ENCODE measurements around the gene AZU1.

Gene AZU1

DNA sequence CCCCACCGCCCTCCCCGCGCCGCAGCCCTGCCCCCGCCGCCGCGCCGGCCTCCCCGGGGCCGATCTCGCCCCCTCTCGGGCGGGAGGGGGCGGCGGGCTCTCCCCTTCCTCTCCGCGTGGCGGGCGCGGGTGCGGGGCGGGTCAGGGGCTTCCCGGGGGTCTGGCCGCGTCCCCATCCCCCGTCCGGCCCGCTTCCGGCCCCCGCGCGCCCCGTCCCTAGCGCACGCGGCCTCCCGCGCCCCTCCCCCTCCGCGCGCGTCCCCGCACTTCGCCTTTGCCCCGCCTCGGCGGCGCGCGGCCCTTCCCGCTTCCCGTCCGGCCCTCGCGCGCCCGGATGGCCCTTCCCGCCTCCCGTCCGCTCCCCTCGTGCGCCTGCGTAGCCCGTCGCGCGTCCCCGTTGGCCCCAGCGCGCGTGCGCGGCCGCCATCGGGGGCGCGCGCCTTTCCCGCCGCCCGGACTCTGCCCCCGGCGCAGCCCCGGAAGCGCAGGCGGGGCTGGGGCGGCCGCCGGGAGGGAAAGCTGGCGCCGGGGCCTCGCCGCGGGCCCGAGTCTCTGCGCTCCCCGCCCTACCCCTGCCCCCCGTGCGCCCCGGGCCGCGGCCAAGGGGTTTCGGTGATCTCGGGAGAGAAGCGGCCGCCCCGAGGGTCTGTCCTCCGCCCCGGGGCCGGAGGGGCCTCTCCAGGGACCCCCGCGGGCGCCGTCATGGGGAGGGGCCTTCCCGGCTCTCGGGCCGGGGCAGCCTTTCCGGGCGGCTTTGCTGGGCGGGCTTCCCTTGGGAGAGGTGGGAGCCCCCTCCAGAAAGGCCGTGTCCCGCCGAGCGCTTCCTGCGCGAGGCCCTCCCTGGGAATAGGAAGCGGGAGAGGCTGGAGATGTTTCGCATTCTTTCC is 29.9 kb upstream of the AZU1 start:
- DNase-seq (ENCODE audit: low spot score) = peak; percentile 87

DNA sequence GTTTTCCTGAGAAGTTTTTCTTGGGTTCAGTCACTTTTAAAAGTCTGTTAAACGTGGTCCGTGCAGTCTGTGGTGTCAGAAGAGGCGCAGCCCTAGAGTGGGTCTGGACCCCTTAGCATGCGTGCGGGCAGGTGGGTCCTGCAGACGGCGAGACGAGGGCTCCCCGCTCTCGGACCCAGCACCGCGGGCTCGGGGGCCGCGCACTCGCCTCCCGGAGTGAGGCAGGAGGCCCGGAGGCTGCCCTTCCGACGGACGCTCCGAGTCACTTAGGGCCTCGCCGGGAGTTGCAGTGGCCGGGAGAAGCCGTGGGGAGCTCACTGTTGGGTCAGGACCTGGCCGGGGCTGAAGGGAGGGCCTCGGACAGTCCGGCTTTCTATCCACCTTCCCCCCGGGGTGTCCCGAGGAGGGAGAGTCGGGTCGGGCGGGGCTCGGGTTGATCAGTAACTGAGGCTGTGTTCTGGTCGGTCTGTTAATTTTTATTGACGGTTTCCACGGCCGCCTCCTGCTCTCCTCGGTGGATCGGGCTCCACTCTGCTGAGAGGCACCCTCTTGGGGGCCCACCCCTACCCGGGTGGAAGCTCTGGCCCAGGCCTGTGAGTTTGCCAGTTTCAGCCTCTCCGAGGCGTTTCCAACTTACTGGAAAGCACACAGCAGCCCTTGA is 29.1 kb upstream of the AZU1 start:
- DNase-seq (ENCODE audit: low spot score) = no peak

DNA sequence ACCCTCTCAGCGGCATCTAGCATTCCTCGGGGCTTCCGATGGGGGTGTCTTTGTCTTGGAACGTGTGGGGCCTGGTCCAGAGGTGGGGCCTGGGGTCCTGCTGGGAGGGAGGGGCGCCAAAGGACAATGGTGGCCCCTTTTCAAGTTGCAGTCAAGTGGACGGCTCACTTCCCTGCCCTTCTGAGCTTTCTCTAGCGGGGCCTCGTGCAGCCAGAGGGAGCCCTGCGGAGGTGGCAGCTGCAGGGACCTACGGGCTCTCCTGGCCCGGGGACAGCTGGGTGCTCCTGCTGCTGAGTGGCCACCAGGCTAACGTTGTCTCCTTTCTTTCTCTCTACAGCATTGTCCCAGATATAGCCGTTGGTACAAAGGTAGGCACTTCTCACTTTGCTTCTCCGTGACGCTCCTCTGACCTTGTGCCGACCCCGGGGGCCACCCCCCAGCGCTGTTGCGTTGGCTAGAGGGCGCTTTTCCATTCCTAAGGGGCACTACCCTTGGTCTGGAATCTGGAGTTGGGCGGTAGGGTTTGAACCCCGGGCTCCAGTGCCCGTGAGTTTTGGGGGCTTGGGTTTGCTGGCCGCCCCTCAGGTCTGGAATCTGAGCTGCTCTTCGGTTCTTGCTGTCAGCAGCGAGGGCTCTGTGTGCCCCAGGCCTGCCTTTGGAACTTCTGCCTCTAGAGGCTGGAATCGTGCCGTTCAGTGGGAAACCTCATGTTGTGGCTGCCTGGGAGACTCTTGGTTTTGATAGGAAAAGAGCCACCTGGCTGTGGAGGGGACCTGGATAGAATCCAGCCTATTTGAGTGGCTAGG is 28.4 kb upstream of the AZU1 start:
- DNase-seq (ENCODE audit: low spot score) = peak; percentile 7

DNA sequence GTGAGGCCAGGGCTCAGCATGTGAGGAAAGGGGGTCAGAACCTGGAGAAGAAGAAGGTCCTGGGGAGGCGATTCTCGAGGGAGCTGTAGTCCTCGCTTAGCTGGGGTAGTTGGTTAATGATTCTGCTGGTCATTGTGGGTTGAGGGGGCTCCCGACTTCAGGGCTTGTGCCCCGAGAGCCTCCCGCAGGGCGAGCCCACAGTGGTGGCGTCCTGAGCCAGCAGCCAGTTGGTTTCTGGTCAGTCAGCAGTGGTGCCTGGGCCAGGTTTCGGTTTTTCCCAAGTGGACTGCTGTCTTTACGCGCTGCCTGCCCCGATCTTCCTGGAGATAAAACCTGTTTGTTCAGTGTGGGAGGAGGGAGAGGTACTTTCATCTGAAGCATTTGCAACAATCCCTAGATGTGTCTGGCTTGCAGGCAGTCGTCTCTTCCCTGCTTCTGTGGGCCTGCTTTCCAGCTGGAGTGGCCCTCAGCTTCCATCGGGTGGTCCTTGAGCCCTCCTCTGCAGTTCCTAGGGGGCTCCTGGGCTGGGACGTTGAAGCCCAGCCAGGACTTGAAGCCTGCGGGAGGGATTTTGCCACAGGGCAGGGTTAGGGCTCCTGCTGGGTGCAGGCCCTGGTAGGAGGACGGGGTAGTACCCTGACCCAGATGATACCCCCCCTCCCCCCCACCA is 27.1 kb upstream of the AZU1 start:
- DNase-seq (ENCODE audit: low spot score) = no peak

DNA sequence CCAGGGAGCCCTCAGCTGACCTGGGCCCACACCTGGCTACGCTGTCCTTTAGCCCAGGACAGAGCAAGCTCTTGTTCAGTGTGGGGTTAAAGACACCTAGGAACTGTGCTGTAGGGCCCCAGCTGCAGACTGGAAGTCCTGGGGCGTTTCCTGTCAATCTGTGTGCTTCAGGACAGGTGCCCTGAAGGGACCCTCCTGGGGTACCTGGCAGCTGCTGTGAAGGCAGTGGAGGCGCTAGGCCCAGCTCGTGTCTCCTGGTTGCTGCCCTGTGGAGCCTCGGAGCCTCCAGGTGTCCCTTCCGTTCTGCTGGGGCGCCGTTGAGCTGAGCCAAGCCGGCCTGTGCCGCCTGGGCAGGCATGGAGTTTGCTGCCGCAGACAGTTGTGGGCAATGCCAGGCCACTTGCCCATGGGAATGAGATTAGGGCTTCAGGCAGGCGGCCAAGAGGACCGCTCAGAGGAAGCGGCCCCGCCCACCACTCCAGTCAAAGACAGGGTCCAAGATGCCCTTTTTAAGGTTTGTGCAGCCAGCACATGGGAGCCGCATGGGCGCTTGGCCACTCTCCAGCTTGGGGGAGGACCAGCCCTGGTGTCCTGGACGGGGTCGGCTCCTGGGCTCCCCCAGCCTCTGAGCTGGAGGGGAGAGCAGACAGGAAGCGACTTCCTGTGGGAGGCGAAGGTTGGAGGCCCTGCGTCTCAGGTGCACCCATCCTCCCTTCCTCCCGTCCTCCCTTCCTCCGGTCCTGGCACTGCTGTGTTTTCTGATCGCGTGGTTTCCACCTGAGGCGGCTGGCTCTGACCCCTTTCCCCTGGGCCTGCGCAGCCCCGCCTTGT is 26.4 kb upstream of the AZU1 start:
- DNase-seq (ENCODE audit: low spot score) = no peak

DNA sequence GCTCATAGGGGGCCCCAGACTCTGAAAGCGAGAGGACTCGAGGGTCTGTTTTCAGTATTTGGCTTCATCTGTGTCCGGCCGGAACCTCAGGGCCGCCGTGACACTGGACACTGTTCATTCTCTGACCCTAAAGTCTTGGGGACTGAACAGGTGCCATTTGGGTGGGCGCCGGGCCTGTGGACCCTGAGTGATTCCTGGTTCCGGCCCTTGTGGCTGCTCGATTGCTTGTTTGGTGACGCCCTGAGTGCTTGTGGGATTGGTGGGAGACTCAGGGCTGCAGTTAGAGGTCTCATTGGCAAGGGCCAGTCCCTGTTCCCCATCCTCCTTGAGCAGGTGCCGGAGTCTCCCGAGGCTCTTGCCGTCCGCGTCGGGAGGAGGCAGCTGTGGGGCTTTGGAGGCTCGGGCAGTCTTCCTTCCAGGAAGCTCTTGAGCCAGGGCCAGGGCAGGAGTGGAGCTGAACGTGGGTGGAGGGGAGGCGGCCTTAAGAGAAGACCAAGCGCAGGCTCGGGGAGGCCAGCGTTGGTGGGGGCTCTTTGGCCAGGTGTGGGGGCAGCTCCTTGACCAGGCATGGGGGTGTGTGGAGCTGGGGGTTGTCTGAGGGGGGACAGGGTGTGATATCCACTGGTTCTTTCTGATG is 25.7 kb upstream of the AZU1 start:
- no peak for DNase-seq (ENCODE audit: low spot score)

DNA sequence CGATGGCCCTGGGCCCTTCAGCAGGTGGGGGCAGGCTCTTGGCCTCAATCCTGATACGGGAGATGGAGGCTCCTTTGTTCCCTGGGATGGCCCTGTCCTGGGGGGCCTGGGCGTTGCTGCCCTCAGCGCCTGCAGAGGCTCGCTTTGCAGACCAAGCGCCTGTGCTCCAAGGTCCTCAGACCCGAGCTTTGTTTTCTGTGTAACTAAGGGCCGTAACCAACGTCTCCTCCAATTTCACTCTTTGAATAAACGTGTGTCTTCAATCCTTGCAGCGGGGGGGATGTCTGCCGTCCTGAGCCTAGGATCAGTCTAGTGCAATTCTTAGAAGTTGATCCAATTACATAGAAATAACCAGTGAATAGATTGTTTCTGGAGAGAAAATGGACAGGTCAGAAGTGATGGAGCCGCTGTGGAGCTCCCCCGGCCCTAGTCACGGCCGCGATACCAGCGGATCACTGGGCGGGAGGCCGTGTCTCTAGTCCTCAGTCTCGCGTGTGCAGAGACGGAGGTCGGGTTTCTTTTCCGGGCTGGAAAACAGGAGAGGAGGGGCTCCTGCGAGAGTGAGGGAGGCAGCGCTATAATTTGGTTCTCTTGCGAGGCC is 25.0 kb upstream of the AZU1 start:
- DNase-seq (ENCODE audit: low spot score) = no peak

DNA sequence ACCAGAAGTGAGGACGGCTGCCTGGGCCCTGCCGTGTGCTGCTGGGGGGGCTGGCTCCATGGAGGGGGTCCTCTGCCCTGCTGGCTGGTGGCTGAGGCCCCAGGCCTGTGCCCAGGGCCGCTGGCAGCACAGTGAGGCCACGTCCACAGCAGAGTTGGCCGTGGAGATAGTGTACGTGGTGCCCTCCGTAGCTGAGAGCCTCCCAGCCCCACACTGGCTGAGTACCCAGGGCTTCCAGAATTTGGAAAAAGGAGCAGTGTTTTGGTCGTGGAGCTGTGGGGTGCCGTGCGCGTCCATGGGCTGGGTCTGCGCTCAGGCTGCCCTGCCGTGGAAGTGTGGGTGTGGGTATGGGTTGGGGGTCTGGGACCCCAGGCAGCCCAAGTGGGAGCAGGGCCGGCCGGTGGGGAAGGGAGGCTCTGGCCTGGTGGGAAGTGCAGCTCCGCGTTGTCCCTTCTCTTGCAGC is 24.5 kb upstream of the AZU1 start:
- no peak for DNase-seq (ENCODE audit: low spot score)

DNA sequence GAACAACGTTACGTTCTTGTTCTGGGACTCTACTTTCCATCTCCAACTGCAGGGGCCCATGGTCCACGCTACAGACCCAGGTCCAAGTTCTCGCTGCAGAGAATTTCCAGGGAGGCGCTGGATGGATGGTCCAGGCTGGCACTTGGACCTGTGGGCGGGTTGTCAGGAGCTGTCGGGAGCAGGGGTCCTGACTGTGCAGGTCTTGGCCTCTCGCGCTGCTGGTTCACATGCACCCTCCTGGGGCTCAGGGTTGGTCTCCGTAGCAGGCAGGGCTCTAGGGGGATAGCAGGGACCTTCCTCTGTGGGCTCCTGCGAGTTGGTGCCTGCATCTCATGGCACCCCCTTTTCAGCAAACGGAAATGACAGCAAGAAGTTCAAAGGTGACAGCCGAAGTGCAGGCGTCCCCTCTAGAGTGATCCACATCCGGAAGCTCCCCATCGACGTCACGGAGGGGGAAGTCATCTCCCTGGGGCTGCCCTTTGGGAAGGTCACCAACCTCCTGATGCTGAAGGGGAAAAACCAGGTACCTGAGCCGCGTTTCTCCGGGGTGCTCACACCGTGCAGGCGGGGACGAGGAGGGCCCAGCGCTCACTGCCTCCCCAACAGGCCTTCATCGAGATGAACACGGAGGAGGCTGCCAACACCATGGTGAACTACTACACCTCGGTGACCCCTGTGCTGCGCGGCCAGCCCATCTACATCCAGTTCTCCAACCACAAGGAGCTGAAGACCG is 23.8 kb upstream of the AZU1 start:
- DNase-seq (ENCODE audit: low spot score) = no peak

DNA sequence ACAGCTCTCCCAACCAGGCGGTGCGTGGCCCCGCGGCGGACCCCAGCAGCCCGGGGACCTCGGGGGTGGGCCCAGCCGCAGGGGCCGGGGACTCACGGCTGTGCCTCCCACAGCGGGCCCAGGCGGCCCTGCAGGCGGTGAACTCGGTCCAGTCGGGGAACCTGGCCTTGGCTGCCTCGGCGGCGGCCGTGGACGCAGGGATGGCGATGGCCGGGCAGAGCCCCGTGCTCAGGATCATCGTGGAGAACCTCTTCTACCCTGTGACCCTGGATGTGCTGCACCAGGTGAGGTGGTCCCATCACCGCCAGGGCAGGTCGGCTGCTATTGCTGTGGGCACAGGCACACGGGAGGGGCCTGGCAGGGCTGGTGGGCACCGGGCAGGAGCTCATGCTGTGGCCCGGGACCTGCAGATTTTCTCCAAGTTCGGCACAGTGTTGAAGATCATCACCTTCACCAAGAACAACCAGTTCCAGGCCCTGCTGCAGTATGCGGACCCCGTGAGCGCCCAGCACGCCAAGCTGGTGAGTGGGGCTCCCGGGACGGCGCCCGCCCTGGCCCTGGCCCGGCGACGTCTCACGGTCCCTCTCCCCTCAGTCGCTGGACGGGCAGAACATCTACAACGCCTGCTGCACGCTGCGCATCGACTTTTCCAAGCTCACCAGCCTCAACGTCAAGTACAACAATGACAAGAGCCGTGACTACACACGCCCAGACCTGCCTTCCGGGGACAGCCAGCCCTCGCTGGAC is 23.0 kb upstream of the AZU1 start:
- DNase-seq (ENCODE audit: low spot score) = no peak

DNA sequence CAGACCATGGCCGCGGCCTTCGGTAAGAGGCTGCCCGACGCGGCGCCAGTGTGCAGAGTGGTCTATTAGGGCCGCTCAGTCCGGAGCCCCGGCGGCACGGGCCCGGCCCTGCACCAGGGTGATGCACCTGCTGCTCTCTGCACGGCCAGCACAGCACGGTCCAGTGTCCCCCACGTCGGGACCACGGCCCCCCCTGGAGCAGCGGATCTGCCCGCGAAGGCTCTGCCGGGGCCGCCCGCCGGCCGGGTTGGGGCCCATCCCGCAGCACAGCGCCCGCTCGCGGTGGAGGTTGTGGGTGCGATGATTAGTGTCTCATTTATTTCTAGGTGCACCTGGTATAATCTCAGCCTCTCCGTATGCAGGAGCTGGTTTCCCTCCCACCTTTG is 22.5 kb upstream of the AZU1 start:
- DNase-seq (ENCODE audit: low spot score) = no peak

DNA sequence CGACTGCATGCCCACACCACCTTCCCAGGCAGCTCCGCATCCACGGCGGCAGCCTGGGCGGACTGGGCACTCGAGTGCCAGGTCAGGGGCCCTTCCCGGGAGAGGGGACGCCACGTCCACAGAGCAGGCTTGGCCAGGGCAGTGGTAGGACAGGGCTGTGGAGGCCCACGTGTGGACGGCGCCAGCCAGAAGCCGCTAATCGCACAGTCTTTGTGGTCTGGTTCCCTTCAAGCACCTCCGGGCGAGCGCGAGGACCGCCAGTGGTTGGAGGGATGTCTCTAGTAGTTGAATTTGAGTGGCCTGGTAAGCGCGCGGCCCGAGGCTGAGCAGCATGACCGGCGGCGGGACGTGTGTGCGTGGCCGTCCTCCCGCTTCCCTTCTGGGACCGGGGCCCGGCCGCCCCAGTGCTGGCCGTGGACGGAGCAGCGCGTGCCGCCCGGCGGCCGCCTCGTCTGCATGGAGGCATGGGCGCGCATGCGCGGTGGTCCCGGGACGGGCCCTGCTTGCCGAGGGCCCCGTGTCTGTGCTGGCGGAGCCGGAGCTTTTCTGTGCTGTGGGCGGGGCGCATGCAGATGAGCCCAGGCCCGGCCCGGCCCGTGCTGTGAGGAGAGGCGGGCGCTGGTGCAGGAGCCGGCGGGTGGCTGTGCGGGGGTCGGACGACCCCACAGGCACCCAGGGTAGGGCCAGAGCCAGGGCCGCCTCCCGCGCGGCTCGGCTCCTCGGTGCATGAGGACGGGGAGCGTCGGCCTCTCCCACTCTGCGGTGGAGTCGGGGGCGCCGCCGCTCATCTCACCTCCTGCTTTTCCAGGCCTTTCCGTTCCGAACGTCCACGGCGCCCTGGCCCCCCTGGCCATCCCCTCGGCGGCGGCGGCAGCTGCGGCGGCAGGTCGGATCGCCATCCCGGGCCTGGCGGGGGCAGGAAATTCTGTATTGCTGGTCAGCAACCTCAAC is 21.8 kb upstream of the AZU1 start:
- DNase-seq (ENCODE audit: low spot score) = no peak

DNA sequence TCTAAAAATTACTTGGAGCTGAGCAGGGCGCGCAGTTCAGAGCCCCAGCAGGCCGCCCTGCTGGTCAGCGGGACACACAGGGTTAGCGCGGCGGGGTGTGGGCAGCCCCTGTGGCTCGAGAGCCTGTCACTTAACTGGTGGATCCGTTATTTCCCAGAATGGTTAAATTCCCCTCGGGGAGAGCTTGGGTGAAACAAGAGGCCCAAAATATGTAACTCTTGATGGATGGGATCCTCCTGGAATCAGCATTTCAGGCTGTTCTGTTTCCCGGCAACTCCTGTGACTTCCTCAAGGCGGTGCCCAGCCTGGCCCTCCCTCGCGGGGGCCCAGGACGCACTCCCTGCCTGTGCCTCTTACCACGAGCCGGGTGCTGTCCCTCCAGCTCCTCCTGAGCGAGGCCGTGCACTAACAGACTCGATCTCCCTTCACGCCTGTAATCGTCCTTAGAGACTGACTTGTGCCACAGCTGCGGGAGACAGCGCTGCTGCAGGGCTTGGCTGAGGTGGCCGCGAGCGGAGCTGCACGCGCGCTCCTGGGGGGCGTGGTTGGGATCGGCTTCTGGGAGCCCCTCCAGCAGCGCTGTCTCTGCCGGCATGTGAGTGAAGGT is 20.7 kb upstream of the AZU1 start:
- no peak for DNase-seq (ENCODE audit: low spot score)

DNA sequence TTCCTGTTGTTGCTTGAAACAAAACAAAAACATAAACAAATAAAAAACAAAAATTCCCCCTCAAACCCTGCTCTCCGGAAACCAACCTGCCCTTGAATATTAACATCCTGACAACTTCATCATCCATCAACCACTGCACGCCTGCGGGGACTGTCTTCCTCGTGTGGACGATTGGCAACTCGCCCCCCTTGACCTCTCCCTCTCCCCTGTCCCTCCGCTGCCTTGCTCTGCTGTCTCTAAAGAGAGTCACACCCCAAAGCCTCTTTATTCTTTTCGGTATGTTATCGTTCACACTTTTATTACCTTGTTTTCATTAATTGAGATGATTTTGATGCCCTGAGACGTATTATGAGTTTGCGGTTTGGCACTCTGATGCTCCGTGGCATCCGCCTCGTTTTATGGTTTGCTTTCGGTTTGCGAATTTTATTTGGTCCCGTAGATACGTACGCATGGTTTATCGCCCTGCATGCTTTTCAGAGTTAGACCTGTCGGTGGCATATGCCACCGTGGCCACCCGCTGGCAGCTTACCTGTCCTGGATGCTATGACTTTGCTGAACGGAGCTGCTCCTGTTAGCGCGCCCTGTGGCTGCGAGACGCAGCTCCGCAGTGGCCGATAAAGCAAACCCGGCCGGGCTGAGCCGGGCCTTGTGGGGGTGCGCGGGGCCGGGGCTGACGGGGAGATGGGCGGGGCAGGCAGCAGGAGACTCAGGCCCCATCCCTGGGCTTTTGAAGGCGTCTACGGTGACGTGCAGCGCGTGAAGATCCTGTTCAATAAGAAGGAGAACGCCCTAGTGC is 19.8 kb upstream of the AZU1 start:
- DNase-seq (ENCODE audit: low spot score) = no peak

DNA sequence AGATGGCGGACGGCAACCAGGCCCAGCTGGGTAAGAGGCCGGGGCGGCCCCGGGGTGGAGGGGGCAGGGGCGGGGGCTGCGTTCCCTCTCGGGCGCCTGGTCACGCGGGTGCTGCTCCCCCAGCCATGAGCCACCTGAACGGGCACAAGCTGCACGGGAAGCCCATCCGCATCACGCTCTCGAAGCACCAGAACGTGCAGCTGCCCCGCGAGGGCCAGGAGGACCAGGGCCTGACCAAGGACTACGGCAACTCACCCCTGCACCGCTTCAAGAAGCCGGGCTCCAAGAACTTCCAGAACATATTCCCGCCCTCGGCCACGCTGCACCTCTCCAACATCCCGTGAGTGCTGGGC is 19.2 kb upstream of the AZU1 start:
- no peak for DNase-seq (ENCODE audit: low spot score)

DNA sequence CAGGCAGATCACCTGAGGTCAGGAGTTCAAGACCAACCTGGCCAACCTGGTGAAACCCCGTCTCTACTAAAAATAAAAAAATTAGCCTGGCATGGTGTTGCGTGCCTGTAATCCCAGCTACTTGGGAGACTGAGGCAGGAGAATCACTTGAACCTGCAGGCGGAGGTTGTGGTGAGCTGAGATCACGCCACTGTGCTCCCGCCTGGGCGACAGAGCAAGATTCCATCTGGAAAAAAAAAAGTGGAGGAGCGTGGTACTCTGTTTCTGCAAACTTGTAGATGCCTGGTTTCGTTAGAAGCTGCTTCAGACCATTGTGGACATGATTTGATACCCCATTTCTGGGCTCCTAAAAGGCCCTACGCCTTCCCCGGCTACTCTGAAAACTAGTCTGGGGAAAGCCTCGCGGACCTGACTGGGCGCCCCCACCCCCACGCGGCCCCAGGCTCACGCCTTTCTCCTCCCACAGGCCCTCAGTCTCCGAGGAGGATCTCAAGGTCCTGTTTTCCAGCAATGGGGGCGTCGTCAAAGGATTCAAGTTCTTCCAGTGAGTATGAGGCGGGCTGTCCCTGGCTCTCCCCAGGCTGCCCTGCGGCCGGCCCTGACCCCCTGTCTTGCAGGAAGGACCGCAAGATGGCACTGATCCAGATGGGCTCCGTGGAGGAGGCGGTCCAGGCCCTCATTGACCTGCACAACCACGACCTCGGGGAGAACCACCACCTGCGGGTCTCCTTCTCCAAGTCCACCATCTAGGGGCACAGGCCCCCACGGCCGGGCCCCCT is 17.4 kb upstream of the AZU1 start:
- no peak for DNase-seq (ENCODE audit: low spot score)

Data from CD4-positive, alpha-beta T cell treated with Interleukin-2 at 100 ng/mL for 4 hours (primary cell).